ENCODE data around the gene ATP11A.
A peak's percentile ranks its signal among the peaks of the same experiment; 100 is the strongest.

The ATP11A gene

DNA sequence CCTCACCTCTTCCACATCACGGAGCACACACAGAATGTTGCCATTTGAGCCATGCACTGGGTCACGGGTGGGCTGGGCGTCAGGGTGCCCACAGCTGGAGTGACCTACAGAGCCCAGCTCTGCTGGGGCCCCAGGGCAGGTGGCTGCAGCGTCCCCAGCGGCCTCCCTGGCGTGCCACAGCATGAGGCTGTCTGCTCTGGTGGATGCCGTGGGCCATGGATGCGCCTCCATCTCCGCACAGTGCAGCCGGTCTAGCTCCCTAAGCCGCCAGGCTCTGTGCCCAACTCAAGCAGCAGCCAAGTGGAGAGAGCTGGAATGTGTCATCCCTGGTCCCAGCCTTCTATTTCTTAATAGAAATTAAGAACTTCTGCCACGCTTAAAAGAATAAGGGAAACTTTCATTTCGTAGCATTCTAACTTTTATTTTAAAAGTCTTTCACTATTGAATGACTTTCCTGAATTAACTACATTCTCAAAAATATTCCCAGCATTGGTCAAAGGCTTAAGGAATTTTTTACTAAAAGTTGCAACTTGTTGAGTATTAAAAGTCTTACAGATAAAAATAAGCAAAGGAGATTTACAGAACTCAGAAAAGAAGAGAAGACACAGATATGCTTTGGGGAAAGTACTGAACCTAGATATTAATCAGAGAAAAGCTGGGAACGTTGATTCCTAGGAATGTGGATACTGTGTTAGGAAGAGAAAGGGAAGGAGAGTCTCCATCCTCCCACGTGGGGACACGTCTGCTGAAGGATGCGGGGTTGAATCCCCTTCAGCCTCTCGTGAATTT, 59.3 kb downstream of the ATP11A start:
- Histone ChIP-seq H2BK120ac (ENCODE audit: insufficient read depth, low read length, poor library complexity) (no peak overlapping the region), H3K4me3 (ENCODE audit: low read depth, low read length) (no peak overlapping the region), H2AFZ (ENCODE audit: insufficient read depth, low read length, poor library complexity) (no peak overlapping the region), H3K9ac (ENCODE audit: low read length) (no peak overlapping the region), H3K14ac (ENCODE audit: low read length) (no peak overlapping the region), H3K9me3 (ENCODE audit: insufficient read depth, low read depth, low read length) (no peaks in the 10 kb centered on the region), H3K27ac (ENCODE audit: low read depth, low read length) (no peak overlapping the region), H4K8ac (ENCODE audit: low read depth, low read length) (no peak overlapping the region), H2BK12ac (ENCODE audit: low read length) (no peak overlapping the region), H3K36me3 (ENCODE audit: control insufficient read depth in 1 of 2, insufficient read depth in 2 of 2, low read length in 2 of 2) (peaks cover 0 to 3% of the 10 kb centered on the region in 2 experiments), H3K79me1 (ENCODE audit: low read length) (no peaks in the 10 kb centered on the region), H4K91ac (ENCODE audit: low read depth, low read length) (no peak overlapping the region), H3K27me3 (ENCODE audit: insufficient read depth, low read length) (no peaks in the 10 kb centered on the region), H2AK5ac (ENCODE audit: low read length) (no peak overlapping the region), H3K4me2 (ENCODE audit: low read length) (no peak overlapping the region), H3K4me1 (ENCODE audit: control insufficient read depth in 1 of 2, insufficient read depth in 2 of 2, low read length in 2 of 2) (peaks cover 0 to 6% of the 10 kb centered on the region in 2 experiments), H3K4ac (ENCODE audit: low read depth, low read length) (peak overlapping the region; percentile 86), H2BK5ac (ENCODE audit: low read depth, low read length, poor library complexity) (no peak overlapping the region), H3K18ac (ENCODE audit: low read length) (no peak overlapping the region), H3K79me2 (ENCODE audit: control insufficient read depth, insufficient read depth, low read length, poor library complexity) (peaks cover 4% of the 10 kb centered on the region), H4K12ac (ENCODE audit: low read depth, low read length) (no peak overlapping the region), H3K23ac (ENCODE audit: low read length) (no peak overlapping the region)
- peak in 1 of 2 donors; percentile 34 for DNase-seq
- no CpG with 5 or more reads among the region's 18 CpGs for WGBS (ENCODE audit: extremely low coverage, insufficient coverage, insufficient read length)

DNA sequence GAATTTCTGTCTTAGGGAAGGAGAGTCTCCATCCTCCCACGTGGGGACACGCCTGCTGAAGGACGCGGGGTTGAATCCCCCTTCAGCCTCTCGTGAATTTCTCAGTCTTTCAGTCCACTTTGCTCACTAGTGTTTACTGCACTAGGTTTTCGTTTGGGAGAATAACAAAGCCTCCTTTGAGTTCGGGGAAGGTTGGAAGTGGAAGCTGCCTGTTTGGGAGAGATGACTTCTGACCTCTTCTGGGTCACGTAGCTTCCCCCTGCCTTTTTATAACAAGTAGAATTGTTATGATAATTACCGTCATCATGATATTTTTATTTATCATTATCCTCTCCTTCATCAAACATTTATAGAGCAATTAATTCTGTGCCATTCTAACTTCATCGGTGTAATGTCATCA, 60.7 kb downstream of the ATP11A start:
- WGBS (ENCODE audit: extremely low coverage, insufficient coverage, insufficient read length): no CpG with 5 or more reads among the region's 10 CpGs
- Histone ChIP-seq H2AK5ac (ENCODE audit: low read length) (no peak overlapping the region), H3K4me2 (ENCODE audit: low read length) (no peak overlapping the region), H3K18ac (ENCODE audit: low read length) (no peak overlapping the region), H2BK12ac (ENCODE audit: low read length) (no peak overlapping the region), H2AFZ (ENCODE audit: insufficient read depth, low read length, poor library complexity) (no peak overlapping the region), H3K79me1 (ENCODE audit: low read length) (no peaks in the 10 kb centered on the region), H3K27ac (ENCODE audit: low read depth, low read length) (no peak overlapping the region), H3K9me3 (ENCODE audit: insufficient read depth, low read depth, low read length) (no peaks in the 10 kb centered on the region), H3K4ac (ENCODE audit: low read depth, low read length) (no peak overlapping the region), H2BK5ac (ENCODE audit: low read depth, low read length, poor library complexity) (no peak overlapping the region), H3K4me3 (ENCODE audit: low read depth, low read length) (no peak overlapping the region), H3K9ac (ENCODE audit: low read length) (no peak overlapping the region), H4K12ac (ENCODE audit: low read depth, low read length) (no peak overlapping the region), H3K27me3 (ENCODE audit: insufficient read depth, low read length) (no peaks in the 10 kb centered on the region), H4K8ac (ENCODE audit: low read depth, low read length) (no peak overlapping the region), H3K4me1 (ENCODE audit: control insufficient read depth in 1 of 2, insufficient read depth in 2 of 2, low read length in 2 of 2) (peaks cover 0 to 3% of the 10 kb centered on the region in 2 experiments), H2BK120ac (ENCODE audit: insufficient read depth, low read length, poor library complexity) (no peak overlapping the region), H3K23ac (ENCODE audit: low read length) (no peak overlapping the region), H3K14ac (ENCODE audit: low read length) (no peak overlapping the region), H3K79me2 (ENCODE audit: control insufficient read depth, insufficient read depth, low read length, poor library complexity) (peaks cover 2% of the 10 kb centered on the region), H3K36me3 (ENCODE audit: control insufficient read depth in 1 of 2, insufficient read depth in 2 of 2, low read length in 2 of 2) (peaks cover 0 to 3% of the 10 kb centered on the region in 2 experiments), H4K91ac (ENCODE audit: low read depth, low read length) (no peak overlapping the region)
- no peak for DNase-seq

DNA sequence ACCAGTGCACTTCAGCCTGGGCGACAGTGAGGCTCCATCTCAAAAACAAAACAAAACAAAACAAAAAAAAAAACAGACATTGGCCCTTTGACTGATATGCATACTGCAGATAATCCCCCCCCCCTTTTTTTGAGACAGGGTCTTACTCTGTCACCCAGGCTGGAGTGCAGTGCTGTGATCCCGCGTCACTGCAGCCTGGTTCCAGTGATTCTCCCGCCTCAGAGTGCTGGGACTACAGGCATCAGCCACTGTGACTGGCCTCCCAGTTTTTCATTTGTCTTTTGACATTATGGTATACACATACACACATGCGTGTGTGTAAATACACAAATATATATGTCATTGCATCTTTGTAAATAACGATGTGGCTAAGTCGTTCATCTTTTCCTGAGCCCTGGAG, 61.8 kb downstream of the ATP11A start:
- no peak overlapping the region for H3K4ac ChIP-seq (ENCODE audit: low read depth, low read length)
- no peak overlapping the region for H3K4me3 ChIP-seq (ENCODE audit: low read depth, low read length)
- H2BK5ac ChIP-seq (ENCODE audit: low read depth, low read length, poor library complexity): no peak overlapping the region
- H3K36me3 ChIP-seq (ENCODE audit: control insufficient read depth in 1 of 2, insufficient read depth in 2 of 2, low read length in 2 of 2): peaks cover 0 to 3% of the 10 kb centered on the region in 2 experiments
- no peak for DNase-seq
- H3K4me1 ChIP-seq (ENCODE audit: control insufficient read depth in 1 of 2, insufficient read depth in 2 of 2, low read length in 2 of 2): peaks cover 6 to 8% of the 10 kb centered on the region in 2 experiments
- peaks cover 3% of the 10 kb centered on the region for H3K79me2 ChIP-seq (ENCODE audit: control insufficient read depth, insufficient read depth, low read length, poor library complexity)
- no peak overlapping the region for H2BK12ac ChIP-seq (ENCODE audit: low read length)
- no peak overlapping the region for H2BK120ac ChIP-seq (ENCODE audit: insufficient read depth, low read length, poor library complexity)
- H4K12ac ChIP-seq (ENCODE audit: low read depth, low read length): no peak overlapping the region
- H3K27me3 ChIP-seq (ENCODE audit: insufficient read depth, low read length): no peaks in the 10 kb centered on the region
- no peak overlapping the region for H2AK5ac ChIP-seq (ENCODE audit: low read length)
- no peak overlapping the region for H3K23ac ChIP-seq (ENCODE audit: low read length)
- no peak overlapping the region for H3K4me2 ChIP-seq (ENCODE audit: low read length)
- no peak overlapping the region for H3K18ac ChIP-seq (ENCODE audit: low read length)
- H3K9ac ChIP-seq (ENCODE audit: low read length): no peak overlapping the region
- H3K79me1 ChIP-seq (ENCODE audit: low read length): peaks cover 5% of the 10 kb centered on the region
- no peak overlapping the region for H2AFZ ChIP-seq (ENCODE audit: insufficient read depth, low read length, poor library complexity)
- H3K9me3 ChIP-seq (ENCODE audit: insufficient read depth, low read depth, low read length): no peaks in the 10 kb centered on the region
- no peak overlapping the region for H4K8ac ChIP-seq (ENCODE audit: low read depth, low read length)
- H3K14ac ChIP-seq (ENCODE audit: low read length): no peak overlapping the region
- H4K91ac ChIP-seq (ENCODE audit: low read depth, low read length): no peak overlapping the region
- WGBS (ENCODE audit: extremely low coverage, insufficient coverage, insufficient read length): no CpG with 5 or more reads among the region's 7 CpGs
- no peak overlapping the region for H3K27ac ChIP-seq (ENCODE audit: low read depth, low read length)

DNA sequence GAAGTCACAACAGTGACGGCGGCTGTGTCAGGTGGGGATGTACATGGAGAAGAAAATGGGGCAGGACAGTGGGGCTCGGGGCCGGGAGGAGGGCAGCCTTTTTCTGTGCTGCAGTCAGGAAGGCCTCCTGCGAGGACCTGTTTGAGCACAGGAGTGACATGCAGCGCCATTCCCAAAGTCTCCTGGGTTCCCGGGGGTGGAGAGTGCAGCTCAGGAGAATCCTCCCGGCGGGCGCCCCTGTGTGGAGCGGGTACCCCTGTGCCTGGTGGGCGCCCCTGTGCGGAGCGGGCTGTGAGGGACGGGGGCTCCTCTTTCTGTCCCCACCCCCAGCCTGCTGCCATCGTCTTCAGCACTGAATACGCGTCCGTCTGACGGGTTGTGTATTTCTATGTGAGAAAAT, 62.4 kb downstream of the ATP11A start:
- H3K14ac ChIP-seq (ENCODE audit: low read length): no peak overlapping the region
- H3K9me3 ChIP-seq (ENCODE audit: insufficient read depth, low read depth, low read length): no peaks in the 10 kb centered on the region
- no peak overlapping the region for H2BK12ac ChIP-seq (ENCODE audit: low read length)
- no peak overlapping the region for H3K9ac ChIP-seq (ENCODE audit: low read length)
- no peak for DNase-seq
- no peak overlapping the region for H3K4me2 ChIP-seq (ENCODE audit: low read length)
- no peaks in the 10 kb centered on the region for H3K27me3 ChIP-seq (ENCODE audit: insufficient read depth, low read length)
- no CpG with 5 or more reads among the region's 20 CpGs for WGBS (ENCODE audit: extremely low coverage, insufficient coverage, insufficient read length)
- peaks cover 6% of the 10 kb centered on the region for H3K79me1 ChIP-seq (ENCODE audit: low read length)
- H2AK5ac ChIP-seq (ENCODE audit: low read length): no peak overlapping the region
- H2AFZ ChIP-seq (ENCODE audit: insufficient read depth, low read length, poor library complexity): no peak overlapping the region
- H3K27ac ChIP-seq (ENCODE audit: low read depth, low read length): no peak overlapping the region
- H3K4me3 ChIP-seq (ENCODE audit: low read depth, low read length): no peak overlapping the region
- peak overlapping the region; percentile 6 for H3K4ac ChIP-seq (ENCODE audit: low read depth, low read length)
- H3K18ac ChIP-seq (ENCODE audit: low read length): no peak overlapping the region
- no peak overlapping the region for H4K12ac ChIP-seq (ENCODE audit: low read depth, low read length)
- peaks cover 10 to 13% of the 10 kb centered on the region in 2 experiments for H3K4me1 ChIP-seq (ENCODE audit: control insufficient read depth in 1 of 2, insufficient read depth in 2 of 2, low read length in 2 of 2)
- H4K91ac ChIP-seq (ENCODE audit: low read depth, low read length): no peak overlapping the region
- H2BK5ac ChIP-seq (ENCODE audit: low read depth, low read length, poor library complexity): no peak overlapping the region
- no peak overlapping the region for H2BK120ac ChIP-seq (ENCODE audit: insufficient read depth, low read length, poor library complexity)
- H3K36me3 ChIP-seq (ENCODE audit: control insufficient read depth in 1 of 2, insufficient read depth in 2 of 2, low read length in 2 of 2): peaks cover 0 to 3% of the 10 kb centered on the region in 2 experiments
- peaks cover 3% of the 10 kb centered on the region for H3K79me2 ChIP-seq (ENCODE audit: control insufficient read depth, insufficient read depth, low read length, poor library complexity)
- no peak overlapping the region for H4K8ac ChIP-seq (ENCODE audit: low read depth, low read length)
- H3K23ac ChIP-seq (ENCODE audit: low read length): no peak overlapping the region
